Measurements from ENCODE around the gene SDC3. TPM values are rescaled to one million over a fixed set of nuclear protein-coding genes. Genes with fewer than 3 reads are reported as not detected.
"Not testable (repeated sequence)": the region's sequence is repeated elsewhere in the genome, so short reads cannot be mapped to it uniquely, and the experiment has no call there.

Gene SDC3
- polyA plus RNA-seq (ENCODE audit: insufficient read length in 12 of 12): 100 to 1,000 TPM in 1 of 12 donors, 10 to 100 TPM in 11; 31.6 to 130 (median 43.9) TPM
- long read RNA-seq, donor 1, full-length matches to known transcripts: 16 of 35 reads
- long read RNA-seq, donor 1, partial matches to known transcripts: 19 of 35 reads
- long read RNA-seq, donor 1, other reads (novel, unspliced or antisense): 0 of 35 reads
- long read RNA-seq, donor 2, full-length matches to known transcripts: 17 of 29 reads
- long read RNA-seq, donor 2, partial matches to known transcripts: 12 of 29 reads
- long read RNA-seq, donor 2, other reads (novel, unspliced or antisense): 0 of 29 reads
- long read RNA-seq, donor 3, full-length matches to known transcripts: 7 of 7 reads
- long read RNA-seq, donor 3, partial matches to known transcripts: 0 of 7 reads
- long read RNA-seq, donor 3, other reads (novel, unspliced or antisense): 0 of 7 reads
- long read RNA-seq, donor 4, partial matches to known transcripts: 5 of 8 reads
- long read RNA-seq, donor 4, other reads (novel, unspliced or antisense): 0 of 8 reads
- long read RNA-seq, donor 5, full-length matches to known transcripts: 14 of 14 reads
- long read RNA-seq, donor 5, partial matches to known transcripts: 0 of 14 reads
- long read RNA-seq, donor 5, other reads (novel, unspliced or antisense): 0 of 14 reads
- long read RNA-seq, donor 6, full-length matches to known transcripts: 15 of 20 reads
- long read RNA-seq, donor 6, partial matches to known transcripts: 5 of 20 reads
- long read RNA-seq, donor 6, other reads (novel, unspliced or antisense): 0 of 20 reads
- long read RNA-seq, donor 7, full-length matches to known transcripts: 7 of 7 reads
- long read RNA-seq, donor 7, partial matches to known transcripts: 0 of 7 reads
- long read RNA-seq, donor 7, other reads (novel, unspliced or antisense): 0 of 7 reads
- long read RNA-seq, donor 8, full-length matches to known transcripts: 20 of 26 reads
- long read RNA-seq, donor 8, partial matches to known transcripts: 6 of 26 reads
- long read RNA-seq, donor 8, other reads (novel, unspliced or antisense): 0 of 26 reads
- long read RNA-seq, donor 9, full-length matches to known transcripts: 10 of 10 reads
- long read RNA-seq, donor 9, partial matches to known transcripts: 0 of 10 reads
- long read RNA-seq, donor 9, other reads (novel, unspliced or antisense): 0 of 10 reads
- long read RNA-seq, donor 10, full-length matches to known transcripts: 19 of 46 reads
- long read RNA-seq, donor 10, partial matches to known transcripts: 27 of 46 reads
- long read RNA-seq, donor 10, other reads (novel, unspliced or antisense): 0 of 46 reads
- long read RNA-seq, donor 11, full-length matches to known transcripts: 18 of 28 reads
- long read RNA-seq, donor 11, partial matches to known transcripts: 10 of 28 reads
- long read RNA-seq, donor 11, other reads (novel, unspliced or antisense): 0 of 28 reads

GRCh38 chr1:30908696-30909364, at the start of gene SDC3:
SDC3 (minus strand) TSS chr1:30908758; CDS start chr1:30908586, 172 bp downstream.
- no peak for DNase-seq

GRCh38 chr1:30957560-30958222, 49.1 kb upstream of the SDC3 start:
- DNase-seq: no peak

GRCh38 chr1:30955448-30956015, 47.0 kb upstream of the SDC3 start:
- DNase-seq: no peak

GRCh38 chr1:30953685-30954084, 45.1 kb upstream of the SDC3 start:
- DNase-seq: no peak

GRCh38 chr1:30952098-30952497, 43.5 kb upstream of the SDC3 start:
- DNase-seq: no peak

GRCh38 chr1:30950700-30951099, 42.1 kb upstream of the SDC3 start:
- no peak for DNase-seq

- no peak for DNase-seq
Observed at GRCh38 chr1:30950053-30950452, 41.5 kb upstream of the SDC3 start.

- DNase-seq: not testable (repeated sequence)
Observed at GRCh38 chr1:30949487-30949838, 40.9 kb upstream of the SDC3 start.

GRCh38 chr1:30948813-30949486, 40.4 kb upstream of the SDC3 start:
- DNase-seq: not testable (repeated sequence)

GRCh38 chr1:30948278-30948677, 39.7 kb upstream of the SDC3 start:
- DNase-seq: no peak

- no peak for DNase-seq
Observed at GRCh38 chr1:30947212-30947611, 38.7 kb upstream of the SDC3 start.

GRCh38 chr1:30942326-30942963, 33.9 kb upstream of the SDC3 start:
- no peak for DNase-seq

GRCh38 chr1:30940541-30940940, 32.0 kb upstream of the SDC3 start:
- no peak for DNase-seq

- no peak for DNase-seq
Observed at GRCh38 chr1:30936541-30937171, 28.1 kb upstream of the SDC3 start.

GRCh38 chr1:30935758-30936157, 27.2 kb upstream of the SDC3 start:
- DNase-seq: not testable (repeated sequence)

- DNase-seq: no peak
Observed at GRCh38 chr1:30934613-30935012, 26.1 kb upstream of the SDC3 start.

GRCh38 chr1:30933874-30934252, 25.3 kb upstream of the SDC3 start:
- no peak for DNase-seq

- no peak for DNase-seq
Observed at GRCh38 chr1:30930631-30931173, 22.1 kb upstream of the SDC3 start.
